Osteocyte (in vitro differentiated cells): ENCODE results near the gene EPC1. TPM values are rescaled to one million over a fixed set of nuclear protein-coding genes. Genes with fewer than 3 reads are reported as not detected.
"Not testable (repeated sequence)": the region's sequence is repeated elsewhere in the genome, so short reads cannot be mapped to it uniquely, and the experiment has no call there.

Experiments
- DNase-seq: peaks from one replicate; pipeline ENCODE4 v3.0.0; 2021; ENCODE audit warnings: mixed read lengths; ENCODE audit not compliant: unreplicated experiment; ENCODE audit errors: extremely low spot score
- H3K27ac Mint-ChIP-seq: one replicate; pipeline ENCODE4 v1.8.0; 2021; ENCODE audit warnings: mild to moderate bottlenecking, mixed read lengths; ENCODE audit not compliant: unreplicated experiment
- H3K27me3 Mint-ChIP-seq: one replicate; pipeline ENCODE4 v1.8.0; 2021; ENCODE audit warnings: mixed read lengths; ENCODE audit not compliant: unreplicated experiment
- H3K36me3 Mint-ChIP-seq: one replicate; pipeline ENCODE4 v1.8.0; 2021; ENCODE audit warnings: mixed read lengths; ENCODE audit not compliant: unreplicated experiment
- H3K4me1 Mint-ChIP-seq: one replicate; pipeline ENCODE4 v1.8.0; 2021; ENCODE audit warnings: mixed read lengths; ENCODE audit not compliant: unreplicated experiment
- H3K4me3 Mint-ChIP-seq: one replicate; pipeline ENCODE4 v1.8.0; 2021; ENCODE audit warnings: mild to moderate bottlenecking, moderate library complexity, mixed read lengths; ENCODE audit not compliant: unreplicated experiment
- H3K9me3 Mint-ChIP-seq: one replicate; pipeline ENCODE4 v1.8.0; 2021; ENCODE audit warnings: mixed read lengths; ENCODE audit not compliant: unreplicated experiment
- long read RNA-seq: library from polyadenylated mRNA; unstranded; transcript quantifications from one replicate; pipeline ENCODE4 v2.0.0, GENCODE V29; 2021
- total RNA-seq: library from RNA; stranded (reverse); gene quantifications from 2 replicates; pipeline ENCODE4 v1.2.1, GENCODE V29; 2021
- TF ChIP-seq, protein P1 (sequence below): fragments of 200-600 bp; sonication (generic); IDR thresholded peaks from 2 replicates; pipeline ENCODE4 v1.5.0; 2021; ENCODE audit warnings: antibody characterized with exemption, mild to moderate bottlenecking, moderate library complexity

Gene EPC1, protein sequence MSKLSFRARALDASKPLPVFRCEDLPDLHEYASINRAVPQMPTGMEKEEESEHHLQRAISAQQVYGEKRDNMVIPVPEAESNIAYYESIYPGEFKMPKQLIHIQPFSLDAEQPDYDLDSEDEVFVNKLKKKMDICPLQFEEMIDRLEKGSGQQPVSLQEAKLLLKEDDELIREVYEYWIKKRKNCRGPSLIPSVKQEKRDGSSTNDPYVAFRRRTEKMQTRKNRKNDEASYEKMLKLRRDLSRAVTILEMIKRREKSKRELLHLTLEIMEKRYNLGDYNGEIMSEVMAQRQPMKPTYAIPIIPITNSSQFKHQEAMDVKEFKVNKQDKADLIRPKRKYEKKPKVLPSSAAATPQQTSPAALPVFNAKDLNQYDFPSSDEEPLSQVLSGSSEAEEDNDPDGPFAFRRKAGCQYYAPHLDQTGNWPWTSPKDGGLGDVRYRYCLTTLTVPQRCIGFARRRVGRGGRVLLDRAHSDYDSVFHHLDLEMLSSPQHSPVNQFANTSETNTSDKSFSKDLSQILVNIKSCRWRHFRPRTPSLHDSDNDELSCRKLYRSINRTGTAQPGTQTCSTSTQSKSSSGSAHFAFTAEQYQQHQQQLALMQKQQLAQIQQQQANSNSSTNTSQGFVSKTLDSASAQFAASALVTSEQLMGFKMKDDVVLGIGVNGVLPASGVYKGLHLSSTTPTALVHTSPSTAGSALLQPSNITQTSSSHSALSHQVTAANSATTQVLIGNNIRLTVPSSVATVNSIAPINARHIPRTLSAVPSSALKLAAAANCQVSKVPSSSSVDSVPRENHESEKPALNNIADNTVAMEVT
- 35.5 and 37.8 TPM in 2 replicates for total RNA-seq
- long read RNA-seq, full-length matches to known transcripts: 17 of 41 reads
- long read RNA-seq, partial matches to known transcripts: 9 of 41 reads
- long read RNA-seq, other reads (novel, unspliced or antisense): 15 of 41 reads

DNA sequence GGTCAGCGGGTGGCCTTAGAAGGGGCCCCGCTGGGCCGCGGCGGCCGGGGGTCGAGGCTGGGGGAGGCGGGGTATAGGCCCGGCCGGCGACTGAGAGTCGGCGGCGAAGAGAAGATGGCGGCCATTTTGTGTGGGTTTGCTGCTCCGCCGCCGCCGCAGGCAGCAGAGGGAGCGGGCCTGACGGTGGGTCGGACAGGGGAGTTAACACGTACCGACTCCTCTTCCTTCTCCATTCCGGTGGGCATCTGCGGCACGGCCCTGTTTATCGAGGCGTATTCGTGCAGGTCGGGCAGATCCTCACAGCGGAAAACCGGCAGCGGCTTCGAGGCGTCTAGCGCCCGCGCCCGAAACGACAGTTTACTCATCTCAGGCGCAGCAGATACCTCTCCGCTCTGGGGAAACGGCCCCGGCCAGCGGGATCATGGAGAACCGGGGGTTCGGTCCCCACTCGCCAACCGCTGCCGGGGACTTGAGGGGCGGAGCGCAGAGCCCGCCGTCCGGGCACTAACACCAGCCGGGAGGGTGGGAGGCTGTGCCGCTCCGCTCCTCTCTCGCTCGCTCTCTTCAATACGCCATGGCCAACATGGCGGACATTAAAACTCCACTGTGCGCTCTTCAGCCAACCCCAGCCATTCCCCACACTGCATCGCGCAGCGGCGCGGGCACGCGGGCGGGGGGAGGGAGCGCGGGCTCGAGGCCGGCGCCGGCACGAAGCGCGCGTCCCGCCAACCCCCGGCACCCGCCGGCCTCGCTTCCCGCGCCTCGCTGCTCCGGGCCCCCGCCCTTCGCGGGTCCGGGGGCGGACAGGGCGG lies at the start of gene EPC1:
Gene EPC1 (minus strand): TSS at position 608 of the 812 bp plus-strand sequence. CDS start 243 bp downstream, at position 365.
- Mint-ChIP-seq H3K9me3 (no peaks in the 10 kb centered on the region), H3K4me1 (peaks cover 46% of the 10 kb centered on the region), H3K36me3 (peaks cover 5% of the 10 kb centered on the region), H3K27ac (peak within 1 kb of the TSS; percentile 100), H3K4me3 (peak within 1 kb of the TSS; percentile 90), H3K27me3 (no peaks in the 10 kb centered on the region)
- peak; percentile 94 for DNase-seq
- TF ChIP-seq, protein P1, sequence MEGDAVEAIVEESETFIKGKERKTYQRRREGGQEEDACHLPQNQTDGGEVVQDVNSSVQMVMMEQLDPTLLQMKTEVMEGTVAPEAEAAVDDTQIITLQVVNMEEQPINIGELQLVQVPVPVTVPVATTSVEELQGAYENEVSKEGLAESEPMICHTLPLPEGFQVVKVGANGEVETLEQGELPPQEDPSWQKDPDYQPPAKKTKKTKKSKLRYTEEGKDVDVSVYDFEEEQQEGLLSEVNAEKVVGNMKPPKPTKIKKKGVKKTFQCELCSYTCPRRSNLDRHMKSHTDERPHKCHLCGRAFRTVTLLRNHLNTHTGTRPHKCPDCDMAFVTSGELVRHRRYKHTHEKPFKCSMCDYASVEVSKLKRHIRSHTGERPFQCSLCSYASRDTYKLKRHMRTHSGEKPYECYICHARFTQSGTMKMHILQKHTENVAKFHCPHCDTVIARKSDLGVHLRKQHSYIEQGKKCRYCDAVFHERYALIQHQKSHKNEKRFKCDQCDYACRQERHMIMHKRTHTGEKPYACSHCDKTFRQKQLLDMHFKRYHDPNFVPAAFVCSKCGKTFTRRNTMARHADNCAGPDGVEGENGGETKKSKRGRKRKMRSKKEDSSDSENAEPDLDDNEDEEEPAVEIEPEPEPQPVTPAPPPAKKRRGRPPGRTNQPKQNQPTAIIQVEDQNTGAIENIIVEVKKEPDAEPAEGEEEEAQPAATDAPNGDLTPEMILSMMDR: no peak

DNA sequence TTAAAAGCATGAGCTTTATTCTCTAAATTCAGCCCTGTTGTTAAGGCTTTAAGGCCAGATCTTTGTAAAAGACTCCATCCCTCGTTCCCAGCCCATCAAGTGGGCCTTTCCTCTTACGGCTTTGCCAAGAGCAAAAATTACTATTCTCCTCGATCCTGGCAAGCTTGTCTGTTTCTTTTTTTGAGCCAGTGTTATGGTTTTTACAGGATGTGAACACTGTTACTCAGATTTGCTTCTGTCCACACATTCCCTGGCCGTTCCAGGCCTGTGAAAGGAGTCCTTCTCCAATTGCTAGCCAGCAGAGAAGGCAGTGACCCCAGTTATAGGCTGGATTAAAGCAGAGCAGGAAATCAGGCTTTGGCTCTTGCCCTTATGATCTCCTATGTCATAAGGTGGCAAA lies 47.0 kb upstream of the EPC1 start:
- H3K9me3 Mint-ChIP-seq: peaks cover 5% of the 10 kb centered on the region
- peaks cover 6% of the 10 kb centered on the region for H3K27me3 Mint-ChIP-seq
- H3K4me1 Mint-ChIP-seq: no peaks in the 10 kb centered on the region
- TF ChIP-seq, protein P1: no peak
- H3K4me3 Mint-ChIP-seq: no peak overlapping the region
- DNase-seq: no peak
- no peaks in the 10 kb centered on the region for H3K36me3 Mint-ChIP-seq
- H3K27ac Mint-ChIP-seq: no peak overlapping the region

DNA sequence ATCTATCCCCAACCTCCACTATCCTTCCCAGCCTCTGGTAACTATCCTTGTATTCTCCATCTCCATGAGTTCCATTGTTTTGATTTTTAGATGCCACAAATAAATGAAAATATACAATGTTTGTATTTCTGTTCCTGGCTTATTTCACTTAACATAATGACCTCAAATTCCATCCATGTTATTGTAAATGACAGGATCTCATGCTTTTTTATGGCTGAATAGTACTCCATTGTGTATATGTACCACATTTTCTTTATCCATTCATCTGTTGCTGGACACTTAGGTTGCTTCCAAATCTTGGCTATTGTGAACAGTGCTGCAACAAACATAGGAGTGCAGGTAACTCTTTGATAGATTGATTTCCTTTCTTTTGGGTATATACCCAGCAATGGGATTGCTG lies 45.3 kb upstream of the EPC1 start:
- H3K4me1 Mint-ChIP-seq, H3K36me3 Mint-ChIP-seq, H3K4me3 Mint-ChIP-seq, H3K27ac Mint-ChIP-seq, H3K27me3 Mint-ChIP-seq, DNase-seq, H3K9me3 Mint-ChIP-seq: not testable (repeated sequence)

DNA sequence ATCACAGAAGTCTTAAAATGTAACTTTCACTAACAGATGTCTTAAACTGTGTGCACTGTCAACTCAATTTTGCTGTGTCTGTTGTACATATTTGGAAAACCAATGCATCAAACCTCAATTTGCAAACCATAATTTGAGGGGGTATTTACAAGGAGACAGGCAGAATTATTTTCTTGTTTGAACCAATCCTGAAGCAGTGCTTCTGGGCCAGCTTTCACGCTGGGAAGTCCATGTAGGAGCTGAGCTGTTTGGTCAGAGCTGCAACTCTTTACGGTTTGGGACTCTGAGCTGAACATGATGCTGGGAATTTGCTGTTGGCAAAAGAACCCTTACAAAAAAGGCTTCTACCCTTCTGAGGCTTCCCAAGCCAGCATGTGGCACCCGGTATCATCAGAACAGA lies 43.2 kb upstream of the EPC1 start:
- no peak overlapping the region for H3K4me3 Mint-ChIP-seq
- DNase-seq: no peak
- no peak overlapping the region for H3K27ac Mint-ChIP-seq

More for the DNA sequence above, 43.2 kb upstream of the EPC1 start:
- no peaks in the 10 kb centered on the region for H3K36me3 Mint-ChIP-seq
- TF ChIP-seq, protein P1: no peak
- peaks cover 2% of the 10 kb centered on the region for H3K4me1 Mint-ChIP-seq
- H3K27me3 Mint-ChIP-seq: peaks cover 2% of the 10 kb centered on the region
- peaks cover 5% of the 10 kb centered on the region for H3K9me3 Mint-ChIP-seq
